Measurements from ENCODE around the gene NT5C2.

Gene NT5C2

DNA sequence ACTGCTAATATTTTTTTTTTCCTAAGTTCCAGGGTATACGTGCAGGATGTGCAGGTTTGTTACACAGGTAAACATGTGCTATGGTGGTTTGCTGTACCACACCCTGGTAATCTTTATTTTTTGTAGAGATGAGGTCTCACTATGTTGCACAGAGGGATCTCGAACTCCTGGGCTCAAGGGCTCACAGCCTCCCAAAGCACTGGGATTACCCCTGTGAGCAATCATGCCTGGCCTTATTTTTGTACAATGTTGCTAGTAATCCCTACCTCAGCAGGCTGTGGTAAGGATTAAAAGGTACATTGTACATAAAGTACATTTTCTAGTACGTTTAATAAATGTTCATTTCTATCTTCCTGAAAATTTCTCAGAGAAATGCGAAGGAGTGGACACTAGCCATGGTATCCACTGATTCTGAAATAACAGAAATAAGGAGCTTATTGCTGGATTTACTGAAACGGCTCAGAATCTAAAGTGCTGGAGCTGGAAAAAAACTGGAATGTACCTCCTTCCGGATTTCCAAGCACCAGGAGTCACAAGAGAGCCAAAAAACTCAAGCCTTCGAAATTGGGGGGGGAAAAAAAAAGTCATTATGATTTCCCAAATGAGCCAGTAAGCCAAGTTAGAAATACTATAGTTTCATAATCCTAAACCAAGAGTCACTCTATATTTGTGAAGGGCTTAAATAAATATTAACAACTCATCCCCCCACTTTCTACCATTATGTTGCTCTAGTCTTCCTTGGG, 69.6 kb downstream of the NT5C2 start:
- no peak overlapping the region for H4K8ac ChIP-seq (ENCODE audit: low read depth, low read length)
- H3K23ac ChIP-seq (ENCODE audit: low read depth, low read length, poor library complexity): no peak overlapping the region

DNA sequence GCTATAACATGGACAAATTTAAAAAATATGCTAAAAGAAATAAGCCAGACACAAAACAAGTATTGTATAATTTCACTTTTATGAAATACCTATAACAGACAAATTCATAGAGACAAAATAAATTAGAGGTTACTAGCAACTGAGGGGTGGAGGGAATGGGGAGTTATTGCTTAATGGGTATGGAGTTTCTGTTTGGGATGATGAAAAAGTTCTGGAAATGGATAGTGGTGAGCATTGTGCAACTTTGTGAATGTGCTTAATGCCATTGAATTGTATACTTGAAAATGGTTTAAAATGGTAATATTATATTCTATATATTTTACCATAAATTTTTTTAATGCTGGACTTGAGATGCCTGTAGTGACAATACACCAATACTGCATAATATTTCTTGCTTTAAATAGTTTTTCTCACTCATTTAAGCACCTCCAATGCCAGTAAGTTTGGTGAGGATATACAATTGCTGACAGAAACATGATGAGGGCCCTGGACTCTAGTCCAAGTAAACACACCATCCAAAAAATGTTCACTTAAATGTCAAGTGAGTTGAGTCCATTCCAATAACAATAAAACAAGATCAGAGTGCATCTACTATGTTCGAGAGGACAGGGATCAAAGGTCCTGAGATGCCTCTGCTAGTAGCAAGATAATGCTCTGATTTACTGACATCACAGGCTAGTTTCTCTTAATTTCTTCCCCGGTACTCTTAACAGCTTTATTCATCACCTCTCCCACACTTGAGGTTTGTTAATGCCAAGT, 71.9 kb downstream of the NT5C2 start:
- Histone ChIP-seq H3K4me3 (ENCODE audit: low read length in 2 of 2) (no peak overlapping the region), H3K4me2 (ENCODE audit: insufficient read depth, low read length, poor library complexity, severe bottlenecking) (no peak overlapping the region), H3K9ac (ENCODE audit: low read depth, low read length, poor library complexity) (no peak overlapping the region), H3K18ac (ENCODE audit: low read length) (no peak overlapping the region), H3K23ac (ENCODE audit: low read depth, low read length, poor library complexity) (no peak overlapping the region), H3K27me3 (ENCODE audit: control insufficient read depth in 3 of 3, insufficient read depth in 3 of 3, low read depth in 1 of 3, low read length in 3 of 3) (no peaks in the 10 kb centered on the region), H2BK12ac (ENCODE audit: low read length) (no peak overlapping the region), H2BK5ac (ENCODE audit: low read length) (no peak overlapping the region), H3K27ac (replicated peaks; ENCODE audit: low read length) (no peak overlapping the region), H3K79me1 (ENCODE audit: low read depth, low read length) (peaks cover 2% of the 10 kb centered on the region), H2BK120ac (ENCODE audit: low read depth, low read length) (no peak overlapping the region), H3K9me3 (replicated peaks in 1 of 2; ENCODE audit: control insufficient read depth in 2 of 2, insufficient read depth in 1 of 2, low read depth in 1 of 2, low read length in 2 of 2) (no peaks in the 10 kb centered on the region), H3K4ac (ENCODE audit: low read length) (no peak overlapping the region), H2BK15ac (ENCODE audit: low read length) (no peak overlapping the region), H4K91ac (ENCODE audit: low read depth, low read length, poor library complexity) (no peak overlapping the region), H3K4me1 (ENCODE audit: control insufficient read depth in 2 of 2, insufficient read depth in 1 of 2, low read depth in 1 of 2, low read length in 2 of 2) (peaks cover 0 to 2% of the 10 kb centered on the region in 2 donors), H3K36me3 (replicated peaks in 1 of 2; ENCODE audit: control insufficient read depth in 2 of 2, insufficient read depth in 2 of 2, low read length in 2 of 2) (no peaks in the 10 kb centered on the region), H2AK5ac (ENCODE audit: low read depth, low read length) (no peak overlapping the region), H4K8ac (ENCODE audit: low read depth, low read length) (no peak overlapping the region), H2AFZ (ENCODE audit: low read length) (no peak overlapping the region), H3K14ac (ENCODE audit: low read length) (no peak overlapping the region)
- WGBS, 2 donors (ENCODE audit: extremely low coverage in 2 of 2, insufficient read length in 2 of 2, insufficient replicate concordance in 1 of 2): no CpG with 5 or more reads among the region's 2 CpGs
- DNase-seq (ENCODE audit: low spot score): no peak

More for the DNA sequence above, 69.6 kb downstream of the NT5C2 start:
- no peak overlapping the region for H3K4me2 ChIP-seq (ENCODE audit: insufficient read depth, low read length, poor library complexity, severe bottlenecking)
- no peak overlapping the region for H3K4ac ChIP-seq (ENCODE audit: low read length)
- no peak overlapping the region for H2BK5ac ChIP-seq (ENCODE audit: low read length)
- H3K9me3 ChIP-seq (replicated peaks in 1 of 2; ENCODE audit: control insufficient read depth in 2 of 2, insufficient read depth in 1 of 2, low read depth in 1 of 2, low read length in 2 of 2): no peaks in the 10 kb centered on the region
- no peak overlapping the region for H4K91ac ChIP-seq (ENCODE audit: low read depth, low read length, poor library complexity)
- no peak overlapping the region for H3K9ac ChIP-seq (ENCODE audit: low read depth, low read length, poor library complexity)
- peaks cover 3 to 10% of the 10 kb centered on the region in 2 donors for H3K36me3 ChIP-seq (replicated peaks in 1 of 2; ENCODE audit: control insufficient read depth in 2 of 2, insufficient read depth in 2 of 2, low read length in 2 of 2)
- no peak overlapping the region for H2BK12ac ChIP-seq (ENCODE audit: low read length)
- H3K27me3 ChIP-seq (ENCODE audit: control insufficient read depth in 3 of 3, insufficient read depth in 3 of 3, low read depth in 1 of 3, low read length in 3 of 3): no peaks in the 10 kb centered on the region
- H2BK120ac ChIP-seq (ENCODE audit: low read depth, low read length): no peak overlapping the region
- H2BK15ac ChIP-seq (ENCODE audit: low read length): no peak overlapping the region
- H3K4me3 ChIP-seq (ENCODE audit: low read length in 2 of 2): no peak overlapping the region
- no peak overlapping the region for H3K27ac ChIP-seq (replicated peaks; ENCODE audit: low read length)
- H3K4me1 ChIP-seq (ENCODE audit: control insufficient read depth in 2 of 2, insufficient read depth in 1 of 2, low read depth in 1 of 2, low read length in 2 of 2): peaks cover 0 to 2% of the 10 kb centered on the region in 2 donors
- no peak overlapping the region for H2AK5ac ChIP-seq (ENCODE audit: low read depth, low read length)
- no CpG with 5 or more reads among the region's 7 CpGs for WGBS, 2 donors (ENCODE audit: extremely low coverage in 2 of 2, insufficient read length in 2 of 2, insufficient replicate concordance in 1 of 2)
- no peak overlapping the region for H3K18ac ChIP-seq (ENCODE audit: low read length)
- H3K14ac ChIP-seq (ENCODE audit: low read length): no peak overlapping the region
- no peak for DNase-seq (ENCODE audit: low spot score)
- no peaks in the 10 kb centered on the region for H3K79me1 ChIP-seq (ENCODE audit: low read depth, low read length)
- no peak overlapping the region for H2AFZ ChIP-seq (ENCODE audit: low read length)

DNA sequence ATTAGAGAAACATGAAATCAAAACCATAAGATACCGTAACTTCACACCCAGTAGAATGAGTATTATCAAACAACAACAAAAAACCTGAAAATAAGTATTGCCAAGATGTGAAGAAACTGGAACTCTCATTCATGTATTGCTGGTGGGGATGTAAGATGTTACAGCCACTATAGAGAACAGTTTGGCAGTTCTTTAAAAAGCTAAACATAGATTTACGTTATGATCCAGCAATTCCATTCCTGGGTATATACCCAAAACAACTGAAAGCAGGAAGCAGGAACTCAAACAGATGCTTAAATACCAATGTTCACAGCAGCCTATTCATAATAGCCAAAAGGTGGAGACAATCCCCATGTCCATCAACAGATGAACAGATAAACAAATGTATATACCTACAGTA, 72.5 kb downstream of the NT5C2 start:
- H3K4me3 ChIP-seq (ENCODE audit: low read length in 2 of 2): no peak overlapping the region

GRCh38 chr10:103117247-103117646, 75.8 kb downstream of the NT5C2 start:
- no peak for DNase-seq (ENCODE audit: low spot score)
- no peak overlapping the region for H4K91ac ChIP-seq (ENCODE audit: low read depth, low read length, poor library complexity)
- no CpG with 5 or more reads among the region's 2 CpGs for WGBS, 2 donors (ENCODE audit: extremely low coverage in 2 of 2, insufficient read length in 2 of 2, insufficient replicate concordance in 1 of 2)

More for the DNA sequence above, 72.5 kb downstream of the NT5C2 start:
- no peak overlapping the region for H2BK12ac ChIP-seq (ENCODE audit: low read length)
- H2BK5ac ChIP-seq (ENCODE audit: low read length): no peak overlapping the region
- peaks cover 0 to 2% of the 10 kb centered on the region in 2 donors for H3K4me1 ChIP-seq (ENCODE audit: control insufficient read depth in 2 of 2, insufficient read depth in 1 of 2, low read depth in 1 of 2, low read length in 2 of 2)
- H2AFZ ChIP-seq (ENCODE audit: low read length): no peak overlapping the region
- no peak overlapping the region for H3K14ac ChIP-seq (ENCODE audit: low read length)
- H3K18ac ChIP-seq (ENCODE audit: low read length): no peak overlapping the region
- peaks cover 2% of the 10 kb centered on the region for H3K79me1 ChIP-seq (ENCODE audit: low read depth, low read length)
- H3K4me2 ChIP-seq (ENCODE audit: insufficient read depth, low read length, poor library complexity, severe bottlenecking): no peak overlapping the region
- no peak overlapping the region for H2BK120ac ChIP-seq (ENCODE audit: low read depth, low read length)
- WGBS, 2 donors (ENCODE audit: extremely low coverage in 2 of 2, insufficient read length in 2 of 2, insufficient replicate concordance in 1 of 2): no CpG with 5 or more reads among the region's 2 CpGs
- H3K27me3 ChIP-seq (ENCODE audit: control insufficient read depth in 3 of 3, insufficient read depth in 3 of 3, low read depth in 1 of 3, low read length in 3 of 3): no peaks in the 10 kb centered on the region
- no peak overlapping the region for H3K4ac ChIP-seq (ENCODE audit: low read length)
- H3K23ac ChIP-seq (ENCODE audit: low read depth, low read length, poor library complexity): no peak overlapping the region
- H4K91ac ChIP-seq (ENCODE audit: low read depth, low read length, poor library complexity): no peak overlapping the region
- no peak overlapping the region for H3K27ac ChIP-seq (replicated peaks; ENCODE audit: low read length)
- H3K9me3 ChIP-seq (replicated peaks in 1 of 2; ENCODE audit: control insufficient read depth in 2 of 2, insufficient read depth in 1 of 2, low read depth in 1 of 2, low read length in 2 of 2): no peaks in the 10 kb centered on the region
- H3K36me3 ChIP-seq (replicated peaks in 1 of 2; ENCODE audit: control insufficient read depth in 2 of 2, insufficient read depth in 2 of 2, low read length in 2 of 2): no peaks in the 10 kb centered on the region
- H2AK5ac ChIP-seq (ENCODE audit: low read depth, low read length): no peak overlapping the region
- no peak overlapping the region for H4K8ac ChIP-seq (ENCODE audit: low read depth, low read length)
- no peak overlapping the region for H3K9ac ChIP-seq (ENCODE audit: low read depth, low read length, poor library complexity)
- H2BK15ac ChIP-seq (ENCODE audit: low read length): no peak overlapping the region
- DNase-seq (ENCODE audit: low spot score): no peak

More at GRCh38 chr10:103117247-103117646, 75.8 kb downstream of the NT5C2 start:
- Histone ChIP-seq H2AK5ac (ENCODE audit: low read depth, low read length) (no peak overlapping the region), H2BK15ac (ENCODE audit: low read length) (no peak overlapping the region), H3K27me3 (ENCODE audit: control insufficient read depth in 3 of 3, insufficient read depth in 3 of 3, low read depth in 1 of 3, low read length in 3 of 3) (no peaks in the 10 kb centered on the region), H3K4ac (ENCODE audit: low read length) (no peak overlapping the region), H3K18ac (ENCODE audit: low read length) (no peak overlapping the region), H3K9ac (ENCODE audit: low read depth, low read length, poor library complexity) (no peak overlapping the region), H3K79me1 (ENCODE audit: low read depth, low read length) (peaks cover 2% of the 10 kb centered on the region), H2AFZ (ENCODE audit: low read length) (no peak overlapping the region), H3K14ac (ENCODE audit: low read length) (no peak overlapping the region), H2BK12ac (ENCODE audit: low read length) (no peak overlapping the region), H3K9me3 (replicated peaks in 1 of 2; ENCODE audit: control insufficient read depth in 2 of 2, insufficient read depth in 1 of 2, low read depth in 1 of 2, low read length in 2 of 2) (no peaks in the 10 kb centered on the region), H3K36me3 (replicated peaks in 1 of 2; ENCODE audit: control insufficient read depth in 2 of 2, insufficient read depth in 2 of 2, low read length in 2 of 2) (no peaks in the 10 kb centered on the region), H2BK120ac (ENCODE audit: low read depth, low read length) (no peak overlapping the region), H2BK5ac (ENCODE audit: low read length) (no peak overlapping the region), H3K23ac (ENCODE audit: low read depth, low read length, poor library complexity) (no peak overlapping the region), H3K4me1 (ENCODE audit: control insufficient read depth in 2 of 2, insufficient read depth in 1 of 2, low read depth in 1 of 2, low read length in 2 of 2) (no peaks in the 10 kb centered on the region), H4K8ac (ENCODE audit: low read depth, low read length) (no peak overlapping the region), H3K27ac (replicated peaks; ENCODE audit: low read length) (no peak overlapping the region), H3K4me2 (ENCODE audit: insufficient read depth, low read length, poor library complexity, severe bottlenecking) (no peak overlapping the region), H3K4me3 (ENCODE audit: low read length in 2 of 2) (no peak overlapping the region)

All from neuronal stem cell (in vitro differentiated cells).